DMS153 treated with DMSO at 0.1 percent for 48 hours (cell line): Measurements from ENCODE around the gene CCDC32.
"Not testable (repeated sequence)": the region's sequence is repeated elsewhere in the genome, so short reads cannot be mapped to it uniquely, and the experiment has no call there.

Experiments used
- DNase-seq: peaks from one replicate; lab custom pipeline; 2025; ENCODE audit not compliant: unreplicated experiment; lab: John Stamatoyannopoulos, UW

Gene CCDC32, protein sequence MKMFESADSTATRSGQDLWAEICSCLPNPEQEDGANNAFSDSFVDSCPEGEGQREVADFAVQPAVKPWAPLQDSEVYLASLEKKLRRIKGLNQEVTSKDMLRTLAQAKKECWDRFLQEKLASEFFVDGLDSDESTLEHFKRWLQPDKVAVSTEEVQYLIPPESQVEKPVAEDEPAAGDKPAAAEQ

DNA sequence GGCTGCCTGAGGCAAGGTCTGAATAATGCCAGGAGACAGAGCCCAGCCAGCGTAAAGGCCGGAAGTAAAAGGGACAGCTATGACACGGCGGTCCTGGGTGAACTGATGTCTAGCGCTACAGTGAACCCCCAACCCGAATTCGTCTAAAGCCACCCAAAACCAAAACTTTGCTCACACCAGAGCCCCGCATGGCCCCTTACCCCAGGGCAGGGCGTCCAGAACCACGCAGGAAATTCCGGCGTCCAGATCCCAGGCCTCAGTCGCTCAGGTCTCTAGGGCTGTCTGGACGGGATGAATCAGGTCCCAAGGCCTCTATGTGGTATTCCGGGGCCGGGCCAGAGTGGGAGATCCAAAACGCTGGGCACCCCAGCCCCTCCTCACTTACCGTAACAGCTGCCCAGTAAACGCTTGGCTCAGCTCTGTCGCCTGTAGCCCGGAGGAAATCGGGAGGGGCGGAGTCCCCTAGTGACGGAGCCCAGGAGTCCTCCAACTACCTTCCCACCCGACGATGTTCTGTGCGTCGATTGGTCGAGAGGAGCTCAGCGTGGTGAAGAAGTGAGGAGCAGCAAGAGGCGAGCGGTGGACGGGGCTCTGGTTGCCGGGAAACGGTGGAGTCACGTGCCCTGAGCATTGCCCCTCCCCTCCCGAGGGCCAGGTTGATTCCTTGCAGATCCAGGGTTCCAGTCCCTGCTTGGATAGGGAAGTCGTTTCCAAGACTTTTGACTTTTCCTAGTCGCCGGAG lies at the start of gene CCDC32:
CCDC32 (minus strand) TSS at position 452 of the 742 bp plus-strand sequence. CDS start 2,027 bp downstream, outside the sequence.
- DNase-seq, result peak; percentile 70

DNA sequence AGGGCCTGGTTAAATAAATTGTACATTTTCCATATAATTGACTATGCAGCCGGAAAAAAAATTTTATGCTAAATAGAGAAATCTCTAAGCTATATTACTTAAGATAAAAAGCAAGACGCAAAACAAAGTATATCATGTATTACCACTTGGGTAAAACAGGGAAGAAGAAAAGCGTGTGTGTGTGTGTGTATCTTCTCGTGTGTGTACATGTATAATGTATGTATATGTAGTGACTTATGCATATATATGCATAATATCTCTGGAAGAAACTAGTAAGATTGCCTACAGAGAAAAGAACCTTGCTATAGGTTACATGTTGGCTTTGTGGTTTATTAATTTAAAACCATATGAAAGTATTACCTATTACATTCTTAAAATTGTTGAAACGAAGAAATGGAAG lies 48.2 kb upstream of the CCDC32 start:
- no peak for DNase-seq

DNA sequence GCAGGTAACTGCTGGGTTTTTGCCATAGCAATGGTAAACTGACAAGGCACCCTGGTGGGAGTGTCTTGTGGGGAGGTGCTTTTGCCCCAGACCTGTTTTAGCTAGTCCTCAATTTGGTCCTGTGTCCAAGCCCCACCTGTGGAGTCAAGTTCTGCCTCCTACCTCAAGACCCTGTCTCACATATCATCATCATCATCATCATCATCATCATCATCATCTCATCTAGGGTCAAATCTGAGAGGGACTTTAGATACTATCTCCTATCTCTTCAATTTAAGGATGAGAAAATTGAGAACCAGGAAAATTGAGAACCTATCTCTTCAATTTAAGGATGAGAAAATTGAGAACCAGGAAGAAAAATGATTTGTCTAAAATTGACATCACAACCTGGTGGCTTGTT lies 39.1 kb upstream of the CCDC32 start:
- DNase-seq, result no peak

DNA sequence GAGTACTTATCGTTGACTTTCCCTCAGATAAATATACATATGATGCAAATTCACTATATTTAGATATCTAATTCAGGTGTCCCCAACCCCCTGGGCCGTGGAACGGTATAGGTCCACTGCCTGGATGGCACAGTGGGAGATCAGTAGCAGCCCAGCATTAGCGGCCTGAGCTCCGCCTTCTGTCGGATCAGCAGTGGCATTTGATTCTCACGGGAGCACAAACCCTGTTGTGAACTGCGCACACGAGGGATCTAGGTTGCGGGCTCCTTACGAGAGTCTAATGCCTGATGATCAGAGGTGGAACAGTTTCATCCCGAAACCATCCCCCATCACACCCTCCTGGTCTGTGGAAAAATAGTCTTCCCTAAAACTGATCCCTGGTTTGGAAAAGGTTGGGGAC lies 36.1 kb upstream of the CCDC32 start:
- no peak for DNase-seq

DNA sequence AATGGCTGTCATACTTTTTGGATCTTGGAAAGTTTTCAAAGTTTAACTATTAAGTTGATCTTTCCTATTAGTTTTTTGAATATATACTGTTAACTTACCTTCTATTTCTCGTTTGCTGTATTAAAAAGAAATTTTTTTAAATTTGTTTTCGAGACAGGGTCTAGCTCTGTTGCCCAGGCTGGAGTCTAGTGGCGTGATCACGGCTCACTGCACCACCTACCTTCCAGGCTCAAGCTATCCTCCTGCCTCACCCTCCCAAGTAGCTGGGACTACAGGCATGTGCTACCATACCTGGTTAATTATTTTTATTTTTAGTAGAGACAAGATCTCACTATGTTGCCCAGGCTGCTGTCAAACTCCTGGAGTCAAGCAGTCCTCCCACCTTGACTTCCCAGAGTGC lies 33.8 kb upstream of the CCDC32 start:
- DNase-seq, result no peak

DNA sequence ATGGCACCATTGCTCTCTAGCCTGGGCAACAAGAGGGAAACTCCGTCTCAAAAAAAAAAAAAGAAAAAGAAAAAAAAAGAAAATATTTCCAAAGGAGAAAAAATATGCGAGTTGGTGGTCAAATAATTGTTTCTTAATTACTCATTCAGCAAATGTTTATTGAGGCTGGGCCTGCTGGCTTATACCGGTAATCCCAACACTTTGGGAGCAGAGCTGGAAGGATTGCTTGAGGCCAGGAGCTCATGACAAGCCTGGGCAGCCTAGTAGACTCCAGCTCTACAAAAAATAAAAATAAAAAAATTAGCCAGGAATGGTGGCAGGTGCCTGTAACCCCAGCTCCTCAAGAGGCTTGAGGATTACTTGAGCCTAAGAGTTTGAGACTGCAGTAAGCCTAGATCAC lies 33.3 kb upstream of the CCDC32 start:
- no peak for DNase-seq

DNA sequence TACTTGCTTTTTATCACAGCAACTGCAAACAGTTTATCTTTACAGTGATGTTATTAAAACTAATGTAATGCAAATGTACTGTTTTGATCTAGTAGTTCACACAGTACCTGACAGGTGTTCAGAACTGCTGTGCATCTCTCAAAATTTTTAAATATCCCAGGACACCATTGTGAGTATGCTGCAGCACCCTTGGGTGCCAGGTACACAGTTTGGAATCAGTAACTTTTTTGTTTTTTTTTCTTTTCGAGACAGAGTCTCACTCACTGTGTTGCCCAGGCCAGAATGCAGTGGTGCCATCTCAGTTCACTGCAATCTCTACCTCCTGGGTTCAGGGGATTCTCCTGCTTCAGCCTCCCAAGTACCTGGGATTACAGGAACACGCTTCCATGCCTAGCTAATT lies 32.2 kb upstream of the CCDC32 start:
- DNase-seq, result no peak

DNA sequence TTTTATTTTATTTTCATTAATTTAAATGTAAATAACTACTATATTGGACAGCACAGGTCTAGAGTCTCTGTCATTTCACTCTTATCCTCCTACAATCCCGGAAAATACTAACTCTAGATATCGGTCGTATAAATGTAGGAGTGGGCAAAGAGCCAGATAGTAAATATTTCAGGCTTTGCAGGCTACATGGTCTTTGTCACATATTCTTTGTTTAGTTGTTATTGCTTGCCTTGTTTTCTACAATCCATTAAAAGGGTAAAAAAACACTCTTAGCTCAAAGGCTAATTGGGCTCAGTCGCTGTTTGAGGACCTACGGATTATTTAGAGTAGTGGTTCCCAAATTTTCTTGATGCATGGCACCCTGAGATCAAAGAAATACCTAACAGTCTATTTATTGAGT lies 30.9 kb upstream of the CCDC32 start:
- DNase-seq, result no peak

DNA sequence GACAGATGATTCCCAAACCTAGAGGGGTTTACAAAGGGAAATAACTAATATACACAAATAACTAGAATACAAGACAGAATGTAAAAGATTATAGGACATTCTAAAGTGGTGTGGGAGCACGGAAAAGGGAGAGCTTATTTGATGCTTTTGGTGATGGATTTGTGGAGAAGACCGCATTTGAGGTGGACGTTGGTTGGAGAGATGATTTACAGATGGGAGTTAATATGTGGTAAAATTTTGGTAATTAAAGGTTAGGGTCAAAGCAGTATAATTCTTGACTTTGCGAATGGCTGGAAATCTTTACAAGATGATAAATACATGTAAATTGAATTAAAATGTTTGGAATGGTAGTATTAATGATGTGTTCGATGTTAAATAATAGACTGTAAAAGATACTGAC lies 30.4 kb upstream of the CCDC32 start:
- DNase-seq, result no peak

DNA sequence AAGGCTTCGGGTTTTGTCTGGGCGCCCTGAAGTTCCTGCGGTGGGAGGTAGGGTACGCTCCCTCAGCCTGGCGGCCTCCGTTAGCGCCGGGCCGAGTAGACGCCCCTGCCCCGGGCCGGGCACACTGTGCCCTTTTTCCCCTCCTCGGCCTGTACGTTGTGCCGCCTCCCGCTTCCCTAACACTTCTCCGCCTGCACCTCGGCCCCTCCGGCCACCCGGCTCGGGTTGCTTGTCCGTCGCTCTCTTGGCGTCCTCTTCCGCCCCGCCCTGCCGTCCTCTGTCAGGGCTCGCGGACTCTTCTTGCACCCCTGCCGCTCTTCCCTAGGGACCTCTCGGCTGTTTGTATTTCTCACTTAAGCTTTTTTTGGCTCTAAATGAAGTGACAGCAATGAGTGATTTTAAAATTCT lies 29.6 kb upstream of the CCDC32 start:
- DNase-seq, result no peak

DNA sequence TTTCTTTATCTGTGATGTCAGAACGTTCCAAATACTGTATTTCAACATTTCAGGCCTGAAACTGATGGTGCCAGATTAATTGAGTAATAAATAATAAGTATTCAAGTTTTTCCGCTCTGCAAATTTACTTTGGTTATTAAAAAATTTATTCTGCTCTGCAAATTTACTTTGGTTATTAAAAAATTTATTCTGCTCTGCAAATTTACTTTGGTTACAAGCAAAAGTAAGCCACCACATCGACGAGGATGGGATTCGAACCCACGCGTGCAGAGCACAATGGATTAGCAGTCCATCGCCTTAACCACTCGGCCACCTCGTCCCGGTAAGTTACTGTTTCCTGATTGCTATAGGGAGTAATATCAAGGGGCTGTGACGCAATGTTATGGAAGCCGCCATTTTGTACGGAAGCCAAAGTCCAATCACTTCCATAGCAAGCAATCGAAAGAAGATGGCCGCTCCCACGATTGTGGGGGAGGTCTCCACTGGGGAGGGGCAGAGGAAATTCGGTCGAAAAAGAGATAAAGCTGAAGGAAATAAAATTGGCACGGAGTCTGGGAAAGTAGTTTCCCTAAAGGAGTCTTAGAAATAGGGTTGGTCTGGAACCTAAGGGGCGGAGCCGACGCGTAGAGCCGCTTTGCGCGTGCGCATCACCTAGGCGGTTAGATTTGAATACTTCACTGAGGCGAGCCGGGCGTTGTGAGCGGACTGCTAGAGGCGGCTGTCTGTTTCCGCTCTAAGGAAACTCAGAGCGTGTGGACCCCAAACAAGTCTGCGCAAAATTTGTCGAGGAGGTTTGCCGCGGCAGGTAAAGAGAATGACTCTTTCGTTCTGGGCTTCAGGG lies 29.0 kb upstream of the CCDC32 start, which contains the start of gene KNL1:
KNL1 (plus strand) TSS at position 662 of the 841 bp plus-strand sequence. CDS start 8,683 bp downstream, outside the sequence.
- peak; percentile 68 for DNase-seq

DNA sequence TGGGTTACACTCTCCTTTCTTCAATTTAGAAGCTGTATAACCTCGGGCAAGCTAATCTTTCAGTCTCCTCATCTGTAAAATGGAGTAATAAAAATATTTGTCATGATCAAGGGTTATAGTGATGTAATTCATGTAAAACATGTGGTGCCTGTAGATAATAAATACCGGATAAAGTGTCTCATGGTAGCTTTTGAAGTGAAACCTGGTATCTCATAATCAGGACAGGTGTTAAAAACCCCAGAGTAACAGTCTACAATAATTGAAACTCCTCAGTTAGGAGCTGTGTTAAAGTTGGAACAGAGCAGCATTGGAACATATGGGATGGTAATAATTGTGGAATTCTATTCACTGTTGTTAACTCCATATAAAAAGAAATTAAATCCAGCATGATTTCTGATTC lies 28.3 kb upstream of the CCDC32 start:
- DNase-seq, result no peak

DNA sequence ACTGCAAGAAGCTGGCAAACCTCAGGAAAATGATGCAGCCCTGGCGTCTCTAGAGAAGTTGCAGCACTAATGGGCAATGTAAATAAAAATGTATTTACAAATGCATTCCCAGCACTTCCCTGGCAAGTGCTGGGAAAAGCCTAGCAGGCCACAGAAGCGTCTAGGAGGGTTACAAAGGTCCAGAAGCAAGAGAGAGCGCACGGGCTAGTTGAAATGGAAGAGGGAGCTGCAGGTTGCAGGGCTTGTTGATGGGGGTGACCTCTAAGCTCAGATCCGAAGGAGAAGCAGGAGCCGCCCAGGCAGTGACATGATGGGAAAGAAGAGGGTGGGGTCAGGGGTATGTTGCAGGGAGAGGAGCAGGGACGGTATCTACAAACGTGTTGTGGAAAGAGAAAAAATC lies 26.5 kb upstream of the CCDC32 start:
- no peak for DNase-seq

DNA sequence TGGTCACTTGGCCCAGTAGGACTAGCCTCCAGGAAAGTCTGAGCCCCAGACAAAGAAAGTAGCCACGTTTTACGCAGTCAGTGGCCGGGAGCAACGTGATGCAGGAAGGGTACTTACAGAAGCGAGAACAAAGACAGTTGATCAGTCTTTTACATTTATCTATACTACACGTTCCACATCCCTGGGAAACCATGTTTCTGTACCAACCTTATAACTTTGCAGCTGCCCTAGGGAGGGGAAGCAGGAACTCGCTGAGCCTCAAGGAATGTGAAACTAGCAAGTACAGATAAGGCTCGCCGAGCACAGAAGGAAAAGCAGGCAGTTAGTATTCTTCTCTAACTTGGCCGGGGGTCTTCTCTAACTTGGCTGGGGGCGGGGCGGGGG lies 25.8 kb upstream of the CCDC32 start:
- DNase-seq, result no peak

DNA sequence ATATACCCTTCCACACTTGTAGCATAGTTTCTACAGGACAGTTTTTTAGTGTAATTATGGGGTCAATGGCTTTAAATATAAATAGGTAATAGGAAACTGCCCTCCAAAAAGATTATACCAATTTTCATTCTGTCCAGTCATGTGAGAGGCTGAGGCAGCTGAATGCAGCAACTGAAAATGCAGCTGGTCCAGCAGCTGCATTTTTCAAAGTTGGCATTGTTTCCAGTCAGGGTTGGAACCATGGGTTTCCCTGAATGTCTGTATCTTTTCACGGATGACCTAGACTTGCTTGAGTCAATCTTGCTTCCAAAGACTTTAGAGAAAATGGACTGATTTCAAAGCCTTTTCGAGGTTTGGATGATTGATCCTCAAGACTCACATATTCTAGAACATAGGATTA lies 19.3 kb upstream of the CCDC32 start:
- no peak for DNase-seq

DNA sequence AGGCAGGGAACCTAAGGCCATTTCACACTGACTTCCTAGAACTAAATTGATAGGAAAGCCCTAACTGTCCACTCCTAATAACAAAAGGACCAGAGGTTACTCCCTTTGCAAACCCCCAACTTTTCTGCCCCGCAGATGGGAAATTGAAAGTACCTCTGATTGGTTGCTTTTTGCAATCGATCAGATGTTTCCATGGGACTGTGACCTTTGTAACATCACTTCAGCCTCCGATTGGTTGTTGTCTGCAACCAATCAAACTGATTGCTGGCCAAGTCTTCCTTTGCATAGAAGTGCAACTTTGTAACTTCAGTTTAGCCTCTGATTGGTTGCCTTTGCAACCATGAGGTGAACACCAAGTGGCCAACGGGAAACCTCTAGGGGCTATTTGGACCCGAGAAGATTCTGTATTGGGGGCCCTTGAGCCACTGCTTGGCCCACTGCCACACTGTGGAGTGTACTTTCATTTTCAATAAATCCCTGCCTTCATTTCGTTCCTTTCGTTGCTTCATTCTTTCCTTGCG lies 17.9 kb upstream of the CCDC32 start:
- peak; percentile 8 for DNase-seq

DNA sequence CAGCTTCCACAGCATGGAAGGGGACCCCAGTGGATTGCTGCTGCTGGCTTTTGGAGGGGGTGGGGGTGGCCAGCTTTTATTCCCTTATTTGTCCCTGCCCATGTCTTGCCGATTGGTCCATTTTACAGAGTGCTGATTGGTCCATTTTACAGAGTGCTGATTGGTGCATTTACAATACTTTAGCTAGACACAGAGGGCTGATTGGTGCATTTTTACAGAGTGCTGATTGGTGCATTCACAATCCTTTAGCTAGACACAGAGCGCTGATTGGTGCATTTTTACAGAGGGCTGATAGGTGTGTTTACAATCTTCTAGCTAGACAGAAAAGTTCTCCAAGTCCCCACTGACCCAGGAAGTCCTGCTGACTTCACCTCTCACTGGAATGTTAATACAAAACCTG lies 17.0 kb upstream of the CCDC32 start:
- not testable (repeated sequence) for DNase-seq

DNA sequence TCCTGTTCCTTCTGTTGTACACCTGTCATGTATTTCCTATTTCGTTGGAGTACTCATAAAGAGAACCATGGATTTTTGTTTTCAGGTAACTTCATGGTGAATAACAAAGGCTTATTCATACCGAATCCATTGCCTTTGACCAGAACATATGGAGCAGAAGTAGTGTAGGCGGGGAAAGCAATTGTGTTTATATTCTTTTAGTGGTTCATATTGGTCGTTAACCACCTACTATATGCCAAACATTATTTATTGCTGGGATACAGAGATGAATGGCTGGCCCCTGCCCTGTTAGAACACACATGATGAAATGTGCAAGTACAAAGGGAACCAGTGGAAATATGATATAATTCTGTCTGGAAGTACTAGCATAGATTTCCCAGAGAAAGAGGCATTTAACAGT lies 14.1 kb upstream of the CCDC32 start:
- no peak for DNase-seq

DNA sequence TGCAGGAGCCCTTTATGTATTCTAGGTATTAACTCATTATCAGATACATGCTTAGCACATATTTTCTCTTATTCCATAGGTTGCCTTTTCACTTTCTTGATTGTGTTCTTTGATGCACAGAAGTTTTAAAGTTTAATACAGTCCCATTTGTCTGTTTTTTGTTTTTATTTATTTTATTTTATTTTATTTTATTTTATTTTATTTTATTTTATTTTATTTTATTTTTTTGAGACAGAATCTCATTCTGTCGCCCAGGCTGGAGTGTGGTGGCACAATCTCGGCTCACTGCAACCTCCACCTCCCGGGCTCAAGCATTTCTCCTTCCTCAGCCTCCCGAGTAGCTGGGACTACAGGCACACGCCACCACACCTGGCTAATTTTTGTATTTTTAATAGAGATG lies 12.1 kb upstream of the CCDC32 start:
- not testable (repeated sequence) for DNase-seq

DNA sequence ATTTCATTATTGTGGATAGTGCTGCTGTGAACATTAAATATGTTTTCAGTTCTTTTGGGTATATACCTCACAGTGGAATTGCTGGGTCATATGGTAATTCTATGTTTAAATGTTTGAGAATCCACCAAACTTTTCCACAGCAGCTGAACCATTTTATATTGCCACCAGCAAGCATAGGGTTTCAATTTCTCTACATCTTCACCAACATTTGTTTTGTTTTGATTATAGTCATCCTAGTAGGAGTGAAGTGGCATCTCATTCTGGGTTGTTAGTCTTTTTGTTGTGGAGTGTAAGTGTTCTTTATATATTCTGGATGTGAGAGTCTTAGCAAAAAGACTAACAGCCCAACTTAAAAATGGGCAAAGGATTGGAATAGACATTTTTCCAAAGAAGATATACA lies 10.3 kb upstream of the CCDC32 start:
- DNase-seq, result no peak

DNA sequence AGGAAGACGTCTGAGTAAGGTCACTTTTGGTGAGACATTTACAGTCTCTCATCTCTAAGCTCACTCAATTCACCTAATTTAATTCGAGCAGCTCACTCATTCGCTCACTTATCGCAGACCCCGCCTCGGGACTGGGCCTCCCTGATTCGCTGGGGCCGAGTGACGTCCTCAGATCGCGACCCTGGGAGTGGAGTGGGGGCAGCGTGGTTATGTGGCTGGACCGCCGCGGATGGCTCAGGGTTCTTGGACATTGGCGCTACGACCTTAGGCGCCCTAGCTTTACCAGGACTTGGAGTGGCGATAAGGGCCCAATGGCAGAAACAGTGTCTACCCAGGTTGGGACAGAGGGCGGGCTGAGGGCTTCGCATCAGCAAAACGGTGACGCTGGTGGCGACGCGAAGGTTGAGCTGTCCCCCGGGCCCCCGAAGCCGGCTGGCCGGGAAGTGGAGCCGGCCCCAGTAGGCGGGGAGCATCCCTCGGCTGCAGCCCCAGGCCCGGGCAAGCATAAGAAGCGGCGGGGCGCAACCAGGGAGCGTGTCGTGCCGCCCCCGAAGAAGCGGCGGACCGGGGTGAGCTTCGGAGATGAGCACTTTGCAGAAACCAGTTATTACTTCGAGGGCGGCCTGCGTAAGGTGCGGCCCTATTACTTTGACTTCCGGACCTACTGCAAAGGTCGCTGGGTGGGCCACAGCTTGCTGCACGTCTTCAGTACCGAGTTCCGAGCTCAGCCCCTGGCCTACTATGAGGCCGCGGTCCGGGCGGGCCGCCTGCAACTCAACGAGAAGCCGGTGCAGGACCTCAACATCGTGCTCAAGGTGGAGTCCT lies 4.5 kb upstream of the CCDC32 start, which contains the start of gene RPUSD2:
RPUSD2 (plus strand) TSS at position 171 of the 825 bp plus-strand sequence; CDS start at position 210, 39 bp downstream.
- DNase-seq, result peak; percentile 20
